Mesenchymal stem cell (in vitro differentiated cells and primary cell): ENCODE data around the gene U2AF2.

Experiments used
- DNase-seq: peaks from one replicate; pipeline ENCODE4 v3.0.0-alpha.2; 2013
- H2AFZ ChIP-seq: one replicate; pipeline ENCODE4 v1.6.1; 2013; ENCODE audit warnings: low read depth, mild to moderate bottlenecking, control low read depth, inconsistent platforms, low read length, moderate library complexity
- H2AK5ac ChIP-seq: 2 replicates; pipeline ENCODE4 v1.6.1; 2013; ENCODE audit warnings: low read length, moderate library complexity, mild to moderate bottlenecking, inconsistent platforms; ENCODE audit not compliant: severe bottlenecking
- H2BK120ac ChIP-seq: one replicate; pipeline ENCODE4 v1.6.1; 2013; ENCODE audit warnings: low read depth, mild to moderate bottlenecking, inconsistent platforms, low read length, moderate library complexity
- H2BK12ac ChIP-seq, 2 experiments: one replicate each; pipeline ENCODE4 v1.6.1; 2013; ENCODE audit warnings: inconsistent platforms in 2 of 2, low read length in 2 of 2, mild to moderate bottlenecking in 2 of 2, moderate library complexity in 2 of 2, control low read depth in 1 of 2
- H2BK15ac ChIP-seq: one replicate; pipeline ENCODE4 v1.6.1; 2013; ENCODE audit warnings: mild to moderate bottlenecking, low read depth, inconsistent platforms; ENCODE audit not compliant: poor library complexity, severe bottlenecking
- H2BK5ac ChIP-seq: 2 replicates; pipeline ENCODE4 v1.6.1; 2013; ENCODE audit warnings: low read depth, mild to moderate bottlenecking, low read length, control low read depth, inconsistent platforms; ENCODE audit not compliant: poor library complexity, severe bottlenecking
- H3K14ac ChIP-seq, 2 experiments: one replicate each; pipeline ENCODE4 v1.6.1; 2013; ENCODE audit warnings: inconsistent platforms in 2 of 2, low read length in 2 of 2, control low read depth in 1 of 2, mild to moderate bottlenecking in 1 of 2, moderate library complexity in 1 of 2
- H3K18ac ChIP-seq, 2 experiments: one replicate each; pipeline ENCODE4 v1.6.1; 2013; ENCODE audit warnings: inconsistent platforms in 2 of 2, low read length in 2 of 2, control low read depth in 1 of 2, low read depth in 1 of 2, mild to moderate bottlenecking in 1 of 2
- H3K23ac ChIP-seq, 2 experiments: one replicate each; pipeline ENCODE4 v1.6.1; 2013; ENCODE audit warnings: inconsistent platforms in 2 of 2, low read length in 2 of 2, mild to moderate bottlenecking in 2 of 2, moderate library complexity in 2 of 2, control low read depth in 1 of 2
- H3K27ac ChIP-seq: 2 replicates; pipeline ENCODE4 v1.5.1; 2013; ENCODE audit warnings: mild to moderate bottlenecking, moderate library complexity, low read length, control low read depth, inconsistent platforms; ENCODE audit not compliant: poor library complexity, severe bottlenecking
- H3K27me3 ChIP-seq, 2 experiments: 2 replicates each; pipeline versions ENCODE4 v1.6.1 to v1.7.0; 2013; ENCODE audit warnings: low read length in 2 of 2, mild to moderate bottlenecking in 2 of 2, moderate library complexity in 2 of 2, control low read depth in 1 of 2, inconsistent platforms in 1 of 2; ENCODE audit not compliant: control insufficient read depth in 1 of 2, insufficient read depth in 1 of 2
- H3K36me3 ChIP-seq, 2 experiments: 2 replicates each; pipeline versions ENCODE4 v1.6.1 to v1.7.0; 2013; ENCODE audit warnings: low read length in 2 of 2, control low read depth in 1 of 2, inconsistent platforms in 1 of 2, low read depth in 1 of 2, mild to moderate bottlenecking in 1 of 2; ENCODE audit not compliant: insufficient read depth in 2 of 2, control insufficient read depth in 1 of 2
- H3K4ac ChIP-seq, 2 experiments: one replicate each; pipeline ENCODE4 v1.6.1; 2013; ENCODE audit warnings: inconsistent platforms in 2 of 2, low read length in 2 of 2, mild to moderate bottlenecking in 2 of 2, moderate library complexity in 2 of 2, control low read depth in 1 of 2, low read depth in 1 of 2
- H3K4me1 ChIP-seq: 2 replicates; pipeline ENCODE4 v1.6.1; 2013; ENCODE audit warnings: low read depth, low read length, control low read depth; ENCODE audit not compliant: control insufficient read depth, insufficient read depth
- H3K4me2 ChIP-seq: 2 replicates; pipeline ENCODE4 v1.6.1; 2013; ENCODE audit warnings: low read length, mild to moderate bottlenecking, inconsistent platforms; ENCODE audit not compliant: poor library complexity, severe bottlenecking
- H3K4me3 ChIP-seq, 2 experiments: 2 replicates each; pipeline versions ENCODE4 v1.5.1 to v1.7.0; 2013; ENCODE audit warnings: low read length in 2 of 2, mild to moderate bottlenecking in 2 of 2, control low read depth in 1 of 2, low read depth in 1 of 2; ENCODE audit not compliant: insufficient read depth in 1 of 2
- H3K79me1 ChIP-seq: replicated peaks from 2 replicates; pipeline ENCODE4 v1.6.1; 2013; ENCODE audit warnings: mild to moderate bottlenecking, control low read depth, low read length, inconsistent platforms; ENCODE audit not compliant: poor library complexity, severe bottlenecking
- H3K9ac ChIP-seq: 2 replicates; pipeline ENCODE4 v1.7.0; 2013; ENCODE audit warnings: mild to moderate bottlenecking, low read length, moderate library complexity
- H3K9me3 ChIP-seq: 2 replicates; pipeline ENCODE4 v1.7.0; 2013; ENCODE audit warnings: mild to moderate bottlenecking, low read length; ENCODE audit not compliant: control insufficient read depth
- H4K8ac ChIP-seq: one replicate; pipeline ENCODE4 v1.6.1; 2013; ENCODE audit warnings: inconsistent platforms, mild to moderate bottlenecking, low read length, moderate library complexity
- H4K91ac ChIP-seq: one replicate; pipeline ENCODE4 v1.6.1; 2013; ENCODE audit warnings: mild to moderate bottlenecking, low read length, inconsistent platforms
- WGBS: methylation state at CpG from one replicate; pipeline ENCODE4 v1.1.7; 2013; ENCODE audit warnings: mixed read lengths; 5-methylcytosine and 5-hydroxymethylcytosine counted together

Gene U2AF2

GRCh38 chr19:55660404-55660803 lies 5.6 kb downstream of the U2AF2 start:
- Histone ChIP-seq H2BK5ac (no peak overlapping the region), H3K9ac (no peak overlapping the region), H4K91ac (no peak overlapping the region), H3K23ac (no peak overlapping the region), H2AFZ (no peak overlapping the region), H3K4ac (no peak overlapping the region), H2BK15ac (no peak overlapping the region), H3K79me1 (peaks cover 11% of the 10 kb centered on the region), H3K18ac (no peak overlapping the region), H3K4me1 (peaks cover 27% of the 10 kb centered on the region), H3K4me3 (no peak overlapping the region), H3K14ac (no peak overlapping the region), H4K8ac (no peak overlapping the region), H3K4me2 (no peak overlapping the region), H2BK120ac (no peak overlapping the region), H2AK5ac (no peak overlapping the region), H3K9me3 (no peaks in the 10 kb centered on the region), H3K27ac (no peak overlapping the region), H2BK12ac (no peak overlapping the region), H3K27me3 (no peaks in the 10 kb centered on the region), H3K36me3 (peaks cover 56 to 74% of the 10 kb centered on the region in 2 experiments)
- WGBS, result over 99% methylated on average over 12 of the region's 12 CpGs
- no peak for DNase-seq

GRCh38 chr19:55660991-55661390 lies 6.2 kb downstream of the U2AF2 start:
- H4K8ac ChIP-seq, result no peak overlapping the region
- no peak for DNase-seq
- no peak overlapping the region for H2AFZ ChIP-seq
- no peak overlapping the region for H2BK12ac ChIP-seq
- H3K9ac ChIP-seq, result no peak overlapping the region
- H3K23ac ChIP-seq, result no peak overlapping the region
- 92% methylated on average over 16 of the region's 16 CpGs for WGBS
- no peak overlapping the region for H3K27ac ChIP-seq
- H3K14ac ChIP-seq, result no peak overlapping the region
- no peak overlapping the region for H3K18ac ChIP-seq
- H3K4me2 ChIP-seq, result no peak overlapping the region
- no peak overlapping the region for H2BK120ac ChIP-seq
- H3K4ac ChIP-seq, result no peak overlapping the region
- no peak overlapping the region for H2BK15ac ChIP-seq
- H3K79me1 ChIP-seq, result peaks cover 14% of the 10 kb centered on the region
- no peaks in the 10 kb centered on the region for H3K9me3 ChIP-seq
- peaks cover 27% of the 10 kb centered on the region for H3K4me1 ChIP-seq
- no peak overlapping the region for H3K4me3 ChIP-seq
- H3K27me3 ChIP-seq, result no peaks in the 10 kb centered on the region
- peaks cover 60 to 80% of the 10 kb centered on the region in 2 experiments for H3K36me3 ChIP-seq
- H4K91ac ChIP-seq, result no peak overlapping the region
- H2BK5ac ChIP-seq, result no peak overlapping the region
- no peak overlapping the region for H2AK5ac ChIP-seq

DNA sequence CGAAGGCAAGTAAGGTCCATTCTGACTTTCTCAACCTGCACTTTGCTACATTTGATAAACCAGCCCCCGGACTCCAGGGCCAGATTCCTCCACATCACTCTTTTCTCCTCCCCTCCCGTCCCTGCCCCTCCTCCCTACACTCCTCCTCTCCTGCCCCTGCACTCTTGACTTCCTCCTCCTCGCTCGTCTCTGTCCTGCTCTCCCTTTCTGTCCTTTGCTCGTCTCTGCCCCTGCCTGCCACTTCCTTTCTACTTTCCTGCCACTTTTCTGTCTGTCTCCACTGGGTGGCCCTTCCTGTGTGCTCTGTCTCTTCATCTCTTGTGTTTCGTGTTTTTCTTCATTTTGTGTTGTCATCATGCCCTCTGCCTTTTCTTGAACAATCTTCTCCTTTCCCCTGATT lies 7.0 kb downstream of the U2AF2 start:
- WGBS, result 83% methylated on average over 7 of the region's 7 CpGs
- Histone ChIP-seq H2AFZ (no peak overlapping the region), H3K4me1 (peaks cover 30% of the 10 kb centered on the region)

GRCh38 chr19:55663846-55664536 lies 9.2 kb downstream of the U2AF2 start:
- no peak for DNase-seq
- no peak overlapping the region for H2AK5ac ChIP-seq

More for the DNA sequence above, 7.0 kb downstream of the U2AF2 start:
- H3K27ac ChIP-seq, result no peak overlapping the region
- H3K36me3 ChIP-seq, result peaks cover 69 to 88% of the 10 kb centered on the region in 2 experiments
- DNase-seq, result no peak
- H3K18ac ChIP-seq, result no peak overlapping the region
- H4K8ac ChIP-seq, result no peak overlapping the region
- no peak overlapping the region for H3K9ac ChIP-seq
- H3K27me3 ChIP-seq, result no peaks in the 10 kb centered on the region
- H2AK5ac ChIP-seq, result no peak overlapping the region
- no peak overlapping the region for H3K4me3 ChIP-seq
- H2BK12ac ChIP-seq, result no peak overlapping the region
- H2BK120ac ChIP-seq, result no peak overlapping the region
- H3K4me2 ChIP-seq, result no peak overlapping the region
- no peak overlapping the region for H2BK15ac ChIP-seq
- H2BK5ac ChIP-seq, result no peak overlapping the region
- no peak overlapping the region for H3K14ac ChIP-seq
- H3K79me1 ChIP-seq, result peaks cover 17% of the 10 kb centered on the region
- H3K4ac ChIP-seq, result no peak overlapping the region
- no peaks in the 10 kb centered on the region for H3K9me3 ChIP-seq
- H3K23ac ChIP-seq, result no peak overlapping the region
- H4K91ac ChIP-seq, result no peak overlapping the region

More at GRCh38 chr19:55663846-55664536, 9.2 kb downstream of the U2AF2 start:
- H3K36me3 ChIP-seq, result peaks cover 90 to 98% of the 10 kb centered on the region in 2 experiments
- no peaks in the 10 kb centered on the region for H3K9me3 ChIP-seq
- H3K27me3 ChIP-seq, result no peaks in the 10 kb centered on the region
- WGBS, result 91% methylated on average over 20 of the region's 20 CpGs
- no peak overlapping the region for H3K18ac ChIP-seq
- no peak overlapping the region for H2BK12ac ChIP-seq
- no peak overlapping the region for H2AFZ ChIP-seq
- no peak overlapping the region for H4K8ac ChIP-seq
- no peak overlapping the region for H3K23ac ChIP-seq
- H3K4ac ChIP-seq, result no peak overlapping the region
- H3K4me2 ChIP-seq, result no peak overlapping the region
- no peak overlapping the region for H3K27ac ChIP-seq
- H3K14ac ChIP-seq, result no peak overlapping the region
- H4K91ac ChIP-seq, result no peak overlapping the region
- peaks cover 20% of the 10 kb centered on the region for H3K4me1 ChIP-seq
- no peak overlapping the region for H2BK15ac ChIP-seq
- H3K9ac ChIP-seq, result no peak overlapping the region
- H2BK5ac ChIP-seq, result no peak overlapping the region
- H2BK120ac ChIP-seq, result no peak overlapping the region
- H3K4me3 ChIP-seq, result no peak overlapping the region
- peaks cover 18% of the 10 kb centered on the region for H3K79me1 ChIP-seq
